ENCODE results near the gene KDM6B.

Gene KDM6B

DNA sequence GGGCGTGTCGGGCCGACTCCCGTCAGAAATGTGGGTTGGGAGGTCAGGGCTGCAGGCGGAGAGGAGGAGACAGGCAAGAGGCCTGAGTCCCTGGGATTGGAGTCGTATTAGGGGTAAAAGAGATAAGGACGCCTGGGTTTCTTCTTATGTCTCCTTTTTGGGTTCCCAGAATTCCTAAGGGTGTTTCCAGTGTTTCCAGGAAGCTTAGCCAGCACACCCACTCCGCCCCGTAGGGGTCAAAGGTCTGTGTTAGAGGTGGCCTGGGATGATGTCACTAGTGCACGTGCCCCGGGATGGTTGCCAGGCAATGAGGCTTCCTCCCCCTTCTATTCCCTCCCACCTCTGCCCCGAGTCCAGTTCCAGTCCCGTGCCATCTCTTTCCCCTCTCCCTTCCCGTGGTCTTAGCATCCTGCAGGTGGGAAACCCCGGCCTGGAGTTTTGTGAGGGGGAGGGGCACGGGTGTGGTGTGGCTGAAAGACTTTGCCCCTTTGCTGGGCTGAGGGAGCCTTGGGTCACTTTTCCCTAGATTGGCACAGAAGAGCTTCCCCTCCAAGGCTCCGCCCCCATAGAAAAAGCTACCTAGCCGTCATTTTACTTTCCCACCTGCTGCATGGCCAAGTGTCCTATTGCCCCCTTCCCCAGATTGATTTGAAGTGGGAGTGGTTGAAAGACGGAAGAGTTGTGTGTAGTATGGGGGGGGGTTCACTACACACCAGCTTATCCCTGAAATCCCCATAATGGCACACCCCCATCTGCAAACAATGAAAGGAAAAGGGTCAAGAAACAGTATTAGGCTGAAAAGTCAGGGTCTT lies 2.8 kb downstream of the KDM6B start:
- Histone ChIP-seq H3K27me3 (replicated peaks; ENCODE audit: control insufficient read depth, insufficient read depth, low read length) (peaks cover 7% of the 10 kb centered on the region), H3K4me1 (ENCODE audit: control insufficient read depth, insufficient read depth, low read length) (peaks cover 46% of the 10 kb centered on the region), H3K36me3 (ENCODE audit: control insufficient read depth, insufficient read depth, low read length, severe bottlenecking) (peaks cover 4% of the 10 kb centered on the region), H3K4me3 (ENCODE audit: low read length) (peak overlapping the region; percentile 88), H3K9ac (ENCODE audit: low read length) (peak overlapping the region; percentile 90), H3K9me3 (ENCODE audit: control insufficient read depth, low read length) (no peaks in the 10 kb centered on the region)
- peak; percentile 82 for DNase-seq (ENCODE audit: low read depth)

DNA sequence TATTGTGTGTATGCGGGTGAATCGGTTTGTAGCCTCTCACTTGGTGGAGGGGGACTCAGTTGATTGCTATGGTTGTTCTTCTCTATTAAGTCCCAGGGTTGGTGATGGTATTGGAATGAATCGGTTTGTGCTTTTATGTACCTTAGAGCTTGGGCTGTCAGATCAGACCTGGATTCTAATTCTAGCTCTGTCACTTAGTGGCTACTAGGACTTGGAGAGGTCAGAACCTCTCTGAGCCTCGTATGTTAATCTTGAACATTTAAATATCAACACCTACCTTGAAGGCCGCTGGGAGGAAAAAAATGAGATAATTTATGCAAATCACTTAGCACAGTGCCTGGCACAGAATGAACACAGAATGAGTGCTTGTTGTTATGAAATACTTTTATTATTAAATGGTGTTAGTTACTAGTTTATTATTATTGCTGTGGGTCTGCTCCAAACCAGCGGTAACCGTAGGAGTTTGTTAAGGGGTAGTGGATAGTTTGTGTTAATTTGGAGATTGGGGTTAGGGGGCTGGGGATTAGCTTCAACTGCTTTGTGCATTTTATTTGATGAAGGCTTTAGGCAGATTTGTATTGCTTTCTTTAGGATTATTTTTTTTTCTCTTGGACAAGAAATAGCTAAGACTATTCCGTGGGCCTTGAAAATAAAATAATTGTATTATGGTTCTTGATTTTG lies 3.5 kb downstream of the KDM6B start:
- H3K4me3 ChIP-seq (ENCODE audit: low read length) = peak overlapping the region; percentile 88
- peak; percentile 26 for DNase-seq (ENCODE audit: low read depth)
- H3K9ac ChIP-seq (ENCODE audit: low read length) = peak overlapping the region; percentile 48
- peaks cover 4% of the 10 kb centered on the region for H3K36me3 ChIP-seq (ENCODE audit: control insufficient read depth, insufficient read depth, low read length, severe bottlenecking)
- no peaks in the 10 kb centered on the region for H3K9me3 ChIP-seq (ENCODE audit: control insufficient read depth, low read length)
- H3K27me3 ChIP-seq (replicated peaks; ENCODE audit: control insufficient read depth, insufficient read depth, low read length) = peaks cover 3% of the 10 kb centered on the region
- H3K4me1 ChIP-seq (ENCODE audit: control insufficient read depth, insufficient read depth, low read length) = peaks cover 46% of the 10 kb centered on the region

DNA sequence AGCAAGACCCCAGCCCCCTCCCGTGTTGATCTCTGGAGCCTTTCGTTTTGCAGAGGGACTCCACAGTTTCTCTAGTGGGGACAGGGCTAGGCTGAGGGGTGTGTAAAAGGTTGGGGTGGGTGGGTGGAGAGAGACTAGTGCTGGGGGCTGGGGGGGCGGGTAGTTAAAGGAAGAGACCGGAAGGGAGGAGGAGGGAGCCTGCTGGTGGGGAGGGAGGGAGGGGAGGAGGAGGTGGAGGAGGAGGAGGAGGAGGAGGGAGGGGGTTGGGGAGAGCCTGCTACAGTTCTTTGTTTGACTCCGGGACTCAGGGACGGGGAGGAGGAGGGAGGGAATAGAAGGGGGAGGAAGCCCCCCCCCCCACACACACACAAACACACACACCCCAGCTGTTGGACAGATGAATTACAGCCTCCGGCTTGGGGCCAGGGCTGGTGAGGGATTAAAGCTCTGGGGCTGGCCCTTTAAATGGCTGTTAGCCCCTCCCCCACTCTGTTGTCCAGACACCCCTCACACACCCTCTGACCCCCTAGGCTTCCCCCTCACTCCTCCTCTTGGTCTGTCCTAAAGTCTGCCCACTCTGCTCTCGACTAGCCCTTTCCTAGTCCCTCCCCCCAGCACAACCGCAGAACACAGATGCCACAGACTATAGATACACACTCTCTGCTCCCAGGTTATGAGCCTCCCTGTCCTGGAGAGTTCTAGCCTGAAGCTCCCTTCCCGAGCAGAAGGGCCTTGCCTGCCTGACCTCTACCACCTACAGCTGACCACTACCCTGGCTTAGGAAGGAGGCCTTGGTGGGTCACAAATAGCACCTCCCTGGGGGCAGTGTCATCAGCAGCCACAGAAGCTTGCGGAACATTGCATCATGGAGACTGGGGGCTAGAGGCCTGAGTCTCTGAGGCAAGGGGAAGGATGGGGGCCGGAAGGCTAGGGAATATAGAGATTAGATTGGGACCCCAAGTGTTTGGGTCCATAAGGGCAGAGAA lies 4.4 kb downstream of the KDM6B start:
- no peaks in the 10 kb centered on the region for H3K27me3 ChIP-seq (replicated peaks; ENCODE audit: control insufficient read depth, insufficient read depth, low read length)
- H3K4me1 ChIP-seq (ENCODE audit: control insufficient read depth, insufficient read depth, low read length) = peaks cover 43% of the 10 kb centered on the region
- H3K9ac ChIP-seq (ENCODE audit: low read length) = peak overlapping the region; percentile 66
- peak overlapping the region; percentile 88 for H3K4me3 ChIP-seq (ENCODE audit: low read length)
- H3K9me3 ChIP-seq (ENCODE audit: control insufficient read depth, low read length) = no peaks in the 10 kb centered on the region
- DNase-seq (ENCODE audit: low read depth) = peak; percentile 73
- peaks cover 4% of the 10 kb centered on the region for H3K36me3 ChIP-seq (ENCODE audit: control insufficient read depth, insufficient read depth, low read length, severe bottlenecking)

DNA sequence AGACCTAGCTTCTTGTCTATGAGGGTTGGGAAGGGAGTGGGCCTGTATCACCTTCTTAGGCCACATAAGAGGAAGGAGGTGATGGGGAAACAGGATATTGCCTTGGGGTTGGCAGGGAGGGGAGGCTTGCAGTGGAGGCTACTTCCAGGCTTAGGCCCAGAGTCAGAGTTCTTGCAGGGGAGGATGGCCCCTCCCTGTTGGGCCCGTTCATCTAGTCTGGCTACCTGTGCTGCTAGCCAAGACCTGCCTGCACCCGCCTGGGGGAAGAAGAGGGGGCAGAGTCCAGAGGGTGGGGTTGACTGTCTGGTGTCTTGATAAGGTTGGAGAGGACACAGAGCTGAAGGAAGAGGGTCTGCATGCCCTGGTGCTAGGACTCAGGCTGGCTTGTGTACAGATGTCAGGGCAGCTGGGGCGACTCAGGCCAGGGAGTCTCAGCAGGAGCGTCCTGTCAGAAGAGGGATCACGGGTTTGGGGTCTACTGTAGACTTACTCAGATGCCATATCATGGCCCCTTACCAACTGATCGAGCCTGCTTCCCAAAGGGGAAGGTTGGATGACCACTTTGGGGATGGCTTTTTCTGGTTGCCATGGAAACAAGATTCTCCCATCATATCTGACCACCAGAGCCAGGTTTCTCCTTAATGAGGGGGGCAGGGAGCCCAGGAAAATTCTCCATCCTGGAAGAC lies 5.3 kb downstream of the KDM6B start:
- H3K4me1 ChIP-seq (ENCODE audit: control insufficient read depth, insufficient read depth, low read length) = peaks cover 41% of the 10 kb centered on the region
- peak overlapping the region; percentile 77 for H3K4me3 ChIP-seq (ENCODE audit: low read length)
- peaks cover 4% of the 10 kb centered on the region for H3K36me3 ChIP-seq (ENCODE audit: control insufficient read depth, insufficient read depth, low read length, severe bottlenecking)
- peak overlapping the region; percentile 66 for H3K9ac ChIP-seq (ENCODE audit: low read length)
- no peaks in the 10 kb centered on the region for H3K27me3 ChIP-seq (replicated peaks; ENCODE audit: control insufficient read depth, insufficient read depth, low read length)
- DNase-seq (ENCODE audit: low read depth) = no peak
- H3K9me3 ChIP-seq (ENCODE audit: control insufficient read depth, low read length) = no peaks in the 10 kb centered on the region

DNA sequence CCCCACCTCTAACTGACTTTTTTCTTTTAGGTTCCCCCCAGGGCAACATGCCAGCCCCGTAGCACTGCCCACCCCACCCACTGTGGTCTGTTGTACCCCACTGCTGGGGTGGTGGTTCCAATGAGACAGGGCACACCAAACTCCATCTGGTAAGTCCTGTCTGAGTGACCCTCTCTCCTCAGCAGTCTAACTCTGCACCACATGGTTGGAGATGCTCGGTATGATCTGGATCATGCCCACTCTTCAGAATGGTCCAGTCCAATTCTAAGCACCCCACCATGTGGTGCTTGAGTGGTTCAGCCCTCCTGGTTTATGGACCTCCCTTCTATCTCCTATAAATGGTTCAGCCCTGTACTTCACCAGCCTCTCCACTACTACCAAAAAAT lies 5.9 kb downstream of the KDM6B start:
- H3K36me3 ChIP-seq (ENCODE audit: control insufficient read depth, insufficient read depth, low read length, severe bottlenecking) = peaks cover 4% of the 10 kb centered on the region
- no peak overlapping the region for H3K4me3 ChIP-seq (ENCODE audit: low read length)
- H3K9ac ChIP-seq (ENCODE audit: low read length) = no peak overlapping the region
- no peaks in the 10 kb centered on the region for H3K27me3 ChIP-seq (replicated peaks; ENCODE audit: control insufficient read depth, insufficient read depth, low read length)
- no peaks in the 10 kb centered on the region for H3K9me3 ChIP-seq (ENCODE audit: control insufficient read depth, low read length)
- peaks cover 41% of the 10 kb centered on the region for H3K4me1 ChIP-seq (ENCODE audit: control insufficient read depth, insufficient read depth, low read length)
- DNase-seq (ENCODE audit: low read depth) = peak; percentile 44

GRCh38 chr17:7840441-7840840 lies 6.4 kb downstream of the KDM6B start:
- Histone ChIP-seq H3K4me1 (ENCODE audit: control insufficient read depth, insufficient read depth, low read length) (peaks cover 47% of the 10 kb centered on the region), H3K4me3 (ENCODE audit: low read length) (no peak overlapping the region), H3K36me3 (ENCODE audit: control insufficient read depth, insufficient read depth, low read length, severe bottlenecking) (peaks cover 4% of the 10 kb centered on the region), H3K9me3 (ENCODE audit: control insufficient read depth, low read length) (no peaks in the 10 kb centered on the region), H3K27me3 (replicated peaks; ENCODE audit: control insufficient read depth, insufficient read depth, low read length) (no peaks in the 10 kb centered on the region), H3K9ac (ENCODE audit: low read length) (peak overlapping the region; percentile 72)
- no peak for DNase-seq (ENCODE audit: low read depth)

GRCh38 chr17:7840875-7841274 lies 6.9 kb downstream of the KDM6B start:
- no peak for DNase-seq (ENCODE audit: low read depth)
- Histone ChIP-seq H3K27me3 (replicated peaks; ENCODE audit: control insufficient read depth, insufficient read depth, low read length) (no peaks in the 10 kb centered on the region), H3K36me3 (ENCODE audit: control insufficient read depth, insufficient read depth, low read length, severe bottlenecking) (peaks cover 4% of the 10 kb centered on the region), H3K4me3 (ENCODE audit: low read length) (peak overlapping the region; percentile 95), H3K9ac (ENCODE audit: low read length) (peak overlapping the region; percentile 72), H3K9me3 (ENCODE audit: control insufficient read depth, low read length) (no peaks in the 10 kb centered on the region), H3K4me1 (ENCODE audit: control insufficient read depth, insufficient read depth, low read length) (peaks cover 51% of the 10 kb centered on the region)

DNA sequence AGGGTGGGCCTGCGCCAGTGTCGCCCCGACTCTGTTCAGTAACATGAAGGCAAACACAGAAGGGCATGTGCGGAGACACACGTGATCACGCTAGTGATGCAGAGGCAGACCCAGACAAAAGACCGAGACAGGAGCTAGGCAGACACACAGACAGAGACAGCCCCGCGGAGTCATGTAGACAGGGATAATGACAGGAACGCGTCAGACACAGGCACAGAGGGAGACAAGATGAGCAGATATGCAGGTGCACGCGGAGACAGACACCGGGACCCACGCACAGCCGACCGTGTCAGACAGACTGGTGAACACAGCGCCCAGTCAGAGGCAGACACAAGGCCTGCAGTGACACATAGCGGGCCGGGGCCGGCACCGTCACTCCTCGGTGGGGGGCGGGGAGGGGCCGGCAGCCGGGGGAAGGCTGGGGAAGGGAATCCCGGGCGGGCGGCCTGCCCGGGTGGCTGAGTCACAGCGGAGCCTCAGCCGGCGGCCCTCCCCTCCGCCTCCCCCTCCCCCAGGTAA lies 7.4 kb downstream of the KDM6B start:
- H3K4me3 ChIP-seq (ENCODE audit: low read length) = peak overlapping the region; percentile 95
- peak overlapping the region; percentile 96 for H3K9ac ChIP-seq (ENCODE audit: low read length)
- DNase-seq (ENCODE audit: low read depth) = peak; percentile 95
- H3K4me1 ChIP-seq (ENCODE audit: control insufficient read depth, insufficient read depth, low read length) = peaks cover 51% of the 10 kb centered on the region
- no peaks in the 10 kb centered on the region for H3K27me3 ChIP-seq (replicated peaks; ENCODE audit: control insufficient read depth, insufficient read depth, low read length)
- no peaks in the 10 kb centered on the region for H3K9me3 ChIP-seq (ENCODE audit: control insufficient read depth, low read length)
- H3K36me3 ChIP-seq (ENCODE audit: control insufficient read depth, insufficient read depth, low read length, severe bottlenecking) = peaks cover 6% of the 10 kb centered on the region

DNA sequence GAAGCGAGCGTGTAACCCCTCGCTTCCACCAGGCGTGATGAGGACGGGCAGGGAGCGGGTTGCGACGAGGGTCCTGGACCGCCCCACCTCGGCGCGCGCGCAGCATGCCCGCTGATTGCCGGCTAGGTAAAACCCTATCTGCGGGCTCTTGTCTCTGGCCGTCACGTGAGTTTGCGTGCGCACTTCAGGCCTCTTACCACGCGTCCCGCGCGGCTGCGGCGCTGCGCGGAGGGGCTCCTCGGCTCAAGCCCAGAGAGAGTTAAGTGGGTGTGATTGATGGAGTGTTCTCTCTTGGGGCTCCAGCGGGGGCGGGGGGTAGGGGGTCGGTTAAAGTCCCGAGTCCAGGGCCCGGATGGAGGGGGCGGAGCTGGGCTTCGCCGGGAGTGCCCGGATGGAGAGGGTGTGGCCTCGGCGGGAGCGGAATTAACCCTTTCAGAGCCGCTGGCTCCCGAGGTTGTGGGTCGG lies 7.9 kb downstream of the KDM6B start:
- Histone ChIP-seq H3K4me3 (ENCODE audit: low read length) (peak overlapping the region; percentile 95), H3K4me1 (ENCODE audit: control insufficient read depth, insufficient read depth, low read length) (peaks cover 49% of the 10 kb centered on the region), H3K36me3 (ENCODE audit: control insufficient read depth, insufficient read depth, low read length, severe bottlenecking) (peaks cover 9% of the 10 kb centered on the region), H3K9me3 (ENCODE audit: control insufficient read depth, low read length) (no peaks in the 10 kb centered on the region), H3K9ac (ENCODE audit: low read length) (peak overlapping the region; percentile 96), H3K27me3 (replicated peaks; ENCODE audit: control insufficient read depth, insufficient read depth, low read length) (no peaks in the 10 kb centered on the region)
- peak; percentile 94 for DNase-seq (ENCODE audit: low read depth)

All from adipocyte (in vitro differentiated cells).